ENCODE results near the gene LRRFIP1.
"Not testable (repeated sequence)": the region's sequence is repeated elsewhere in the genome, so short reads cannot be mapped to it uniquely, and the experiment has no call there.

GRCh38 chr2:237765122-237765521 is 137.7 kb downstream of the LRRFIP1 start:
- TF ChIP-seq, protein P1, sequence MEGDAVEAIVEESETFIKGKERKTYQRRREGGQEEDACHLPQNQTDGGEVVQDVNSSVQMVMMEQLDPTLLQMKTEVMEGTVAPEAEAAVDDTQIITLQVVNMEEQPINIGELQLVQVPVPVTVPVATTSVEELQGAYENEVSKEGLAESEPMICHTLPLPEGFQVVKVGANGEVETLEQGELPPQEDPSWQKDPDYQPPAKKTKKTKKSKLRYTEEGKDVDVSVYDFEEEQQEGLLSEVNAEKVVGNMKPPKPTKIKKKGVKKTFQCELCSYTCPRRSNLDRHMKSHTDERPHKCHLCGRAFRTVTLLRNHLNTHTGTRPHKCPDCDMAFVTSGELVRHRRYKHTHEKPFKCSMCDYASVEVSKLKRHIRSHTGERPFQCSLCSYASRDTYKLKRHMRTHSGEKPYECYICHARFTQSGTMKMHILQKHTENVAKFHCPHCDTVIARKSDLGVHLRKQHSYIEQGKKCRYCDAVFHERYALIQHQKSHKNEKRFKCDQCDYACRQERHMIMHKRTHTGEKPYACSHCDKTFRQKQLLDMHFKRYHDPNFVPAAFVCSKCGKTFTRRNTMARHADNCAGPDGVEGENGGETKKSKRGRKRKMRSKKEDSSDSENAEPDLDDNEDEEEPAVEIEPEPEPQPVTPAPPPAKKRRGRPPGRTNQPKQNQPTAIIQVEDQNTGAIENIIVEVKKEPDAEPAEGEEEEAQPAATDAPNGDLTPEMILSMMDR (IDR thresholded peaks at IDR 0.05), result not testable (repeated sequence)
- TF ChIP-seq EZH2phosphoT487, EZH2 (IDR thresholded peaks at IDR 0.05): not testable (repeated sequence)

Data from neural progenitor cell (in vitro differentiated cells).